HCT116 (cell line): Measurements from ENCODE around the gene TRPM7.

Experiments used
- ATF3 ChIP-seq: IDR thresholded peaks from 2 replicates; pipeline ENCODE4 v1.6.1; 2012
- CTCF ChIP-seq, 3 experiments: fragments of 200-600 bp in 1 of 3; sonication (generic) in 1 of 3; IDR thresholded peaks in 2 of 3; conservative IDR thresholded peaks in 1 of 3; 2 replicates each; pipeline ENCODE4 v1.5.1; 2012 to 2017; ENCODE audit warnings: low read depth in 2 of 3, low read length in 2 of 3, antibody characterized with exemption in 1 of 3, borderline replicate concordance in 1 of 3, control low read depth in 1 of 3, mild to moderate bottlenecking in 1 of 3, mixed read lengths in 1 of 3, mixed run types in 1 of 3, moderate library complexity in 1 of 3; ENCODE audit not compliant: insufficient read depth in 1 of 3
- EZH2 ChIP-seq: fragments of 200-600 bp; sonication (generic); IDR thresholded peaks from 2 replicates; pipeline ENCODE4 v1.6.1; 2017; ENCODE audit warnings: antibody characterized with exemption, mixed run types
- JUND ChIP-seq: IDR thresholded peaks from 2 replicates; pipeline ENCODE4 v1.6.1; 2012
- MAX ChIP-seq: IDR thresholded peaks from 2 replicates; pipeline ENCODE4 v1.6.1; 2012
- POLR2A ChIP-seq: IDR thresholded peaks from 2 replicates; pipeline ENCODE4 v1.7.0; 2011; ENCODE audit warnings: borderline replicate concordance; ENCODE audit not compliant: insufficient read depth, insufficient read length; ENCODE audit errors: extremely low read depth
- RAD21 ChIP-seq: IDR thresholded peaks from 2 replicates; pipeline ENCODE4 v1.6.1; 2012; ENCODE audit warnings: low read depth, mild to moderate bottlenecking
- SP1 ChIP-seq: IDR thresholded peaks from 2 replicates; pipeline ENCODE4 v1.6.1; 2012; ENCODE audit warnings: low read depth
- TCF7L2 ChIP-seq: IDR thresholded peaks from 2 replicates; pipeline ENCODE4 v1.7.0; 2011; ENCODE audit warnings: borderline replicate concordance, inconsistent platforms; ENCODE audit not compliant: insufficient read depth, insufficient read length; ENCODE audit errors: extremely low read depth
- ZNF274 ChIP-seq: fragments of 200-500 bp; sonication (Bioruptor generic); IDR thresholded peaks from 2 replicates; pipeline ENCODE4 v1.6.1; 2014; ENCODE audit warnings: mild to moderate bottlenecking, low read depth, low read length, inconsistent platforms

GRCh38 chr15:50712018-50712417, 25.4 kb upstream of the TRPM7 start:
- TF ChIP-seq RAD21 (no peak), CTCF (IDR thresholded peaks at IDR 0.05 in 2 of 3, conservative IDR thresholded peaks at IDR 0.05 in 1 of 3; ENCODE audit: borderline replicate concordance in 1 of 3, insufficient read depth in 1 of 3, low read depth in 2 of 3, low read length in 2 of 3) (no peak), EZH2 (no peak), MAX (no peak), ZNF274 (no peak), SP1 (no peak), TCF7L2 (no peak), POLR2A (no peak), JUND (no peak), ATF3 (no peak)
